Retinal pigment epithelial cell (primary cell): ENCODE measurements around the gene CNTRL.

Experiments used
- DNase-seq: peaks from one replicate; pipeline ENCODE4 v3.0.0-alpha.2; 2010; ENCODE audit warnings: low read depth
- H3K4me3 ChIP-seq: 2 replicates; pipeline ENCODE4 v1.5.1; 2011; ENCODE audit warnings: mild to moderate bottlenecking, low read length, control low read depth, moderate library complexity
- CTCF ChIP-seq: conservative IDR thresholded peaks from 2 replicates; pipeline ENCODE4 v1.5.1; 2011; ENCODE audit warnings: low read depth, low read length, control low read depth, inconsistent platforms

CNTRL gene

GRCh38 chr9:121179930-121180681, 105.4 kb downstream of the CNTRL start:
- DNase-seq = no peak
- H3K4me3 ChIP-seq = no peak overlapping the region
- TF ChIP-seq CTCF = no peak

- peak; percentile 19 for DNase-seq
- H3K4me3 ChIP-seq = no peak overlapping the region
- TF ChIP-seq CTCF = no peak
Measured at GRCh38 chr9:121182101-121182836, 107.5 kb downstream of the CNTRL start.

- DNase-seq = no peak
- H3K4me3 ChIP-seq = no peak overlapping the region
- no peak for TF ChIP-seq CTCF
Measured at GRCh38 chr9:121182989-121183388, 108.2 kb downstream of the CNTRL start.

- no peak for TF ChIP-seq CTCF
- DNase-seq = no peak
- no peak overlapping the region for H3K4me3 ChIP-seq
Measured at GRCh38 chr9:121183666-121184423, 109.1 kb downstream of the CNTRL start.

- DNase-seq = no peak
- no peak for TF ChIP-seq CTCF
- H3K4me3 ChIP-seq = no peak overlapping the region
Measured at GRCh38 chr9:121184463-121184862, 109.7 kb downstream of the CNTRL start.

- no peak overlapping the region for H3K4me3 ChIP-seq
- no peak for DNase-seq
- no peak for TF ChIP-seq CTCF
Measured at GRCh38 chr9:121185178-121185745, 110.5 kb downstream of the CNTRL start.
